ENCODE data around the gene TMEM86B. TPM values are rescaled to one million over a fixed set of nuclear protein-coding genes. Genes with fewer than 3 reads are reported as not detected.

The TMEM86B gene
- total RNA-seq, 1 donor from 2014 or later, result 1.4 TPM

DNA sequence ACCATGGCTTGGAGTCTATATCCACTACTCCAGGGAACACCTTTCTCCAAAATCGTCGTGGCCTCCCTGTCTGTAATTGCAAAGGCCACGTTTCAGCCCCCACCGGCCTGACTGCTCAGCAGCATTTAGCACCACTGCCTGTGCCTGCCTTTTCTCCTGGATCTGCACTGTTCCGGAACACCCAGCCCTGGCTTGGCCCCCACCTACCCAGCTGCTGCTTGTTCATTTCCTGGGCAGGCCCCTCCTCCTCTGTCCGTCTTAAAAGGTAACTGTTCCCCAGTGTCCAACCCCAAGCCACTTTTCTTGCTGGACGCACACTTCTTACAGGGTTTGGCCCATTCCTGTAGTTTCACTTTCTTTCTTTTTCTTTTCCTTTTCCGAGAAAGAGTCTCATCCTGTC is 39.9 kb downstream of the TMEM86B start:
- Histone ChIP-seq H2AFZ (replicated peaks) (no peak overlapping the region), H3K4me3 (no peak overlapping the region), H3K9me3 (ENCODE audit: low read depth) (no peaks in the 10 kb centered on the region), H3F3A (ENCODE audit: low read depth) (no peaks in the 10 kb centered on the region), H3K4me2 (no peak overlapping the region), H3K79me2 (ENCODE audit: low read depth) (no peaks in the 10 kb centered on the region), H3K36me3 (no peaks in the 10 kb centered on the region), H3K27me3 (peaks cover 20% of the 10 kb centered on the region), H3K27ac (no peak overlapping the region), H3K4me1 (no peaks in the 10 kb centered on the region), H3K9ac (no peak overlapping the region), H4K20me1 (ENCODE audit: low read depth) (no peaks in the 10 kb centered on the region)
- Mint-ChIP-seq H3K4me3 (peak overlapping the region; percentile 31), H3K27me3 (ENCODE audit: insufficient read depth, low read depth) (peaks cover 15% of the 10 kb centered on the region), H3K4me1 (peaks cover 4% of the 10 kb centered on the region), H3K9me3 (no peaks in the 10 kb centered on the region), H3K27ac (no peak overlapping the region), H3K36me3 (no peaks in the 10 kb centered on the region)
- no peak for TF ChIP-seq EZH2 (IDR thresholded peaks at IDR 0.05)
- no peak for TF ChIP-seq EZH2phosphoT487 (IDR thresholded peaks at IDR 0.05)
- no peak for TF ChIP-seq CTCF (IDR thresholded peaks at IDR 0.05)
- no peak for DNase-seq (ENCODE audit: low spot score)

- H3K9ac ChIP-seq, result no peak overlapping the region
- no peak overlapping the region for H3K27ac ChIP-seq
- TF ChIP-seq EZH2 (IDR thresholded peaks at IDR 0.05), result no peak
- TF ChIP-seq CTCF (IDR thresholded peaks at IDR 0.05), result no peak
- H3K9me3 Mint-ChIP-seq, result peaks cover 2% of the 10 kb centered on the region
- H3K27ac Mint-ChIP-seq, result no peak overlapping the region
- H3K4me3 Mint-ChIP-seq, result no peak overlapping the region
- peaks cover 1% of the 10 kb centered on the region for H4K20me1 ChIP-seq (ENCODE audit: low read depth)
- no peak overlapping the region for H3K4me2 ChIP-seq
- H3K4me1 ChIP-seq, result no peaks in the 10 kb centered on the region
- H3K36me3 Mint-ChIP-seq, result no peaks in the 10 kb centered on the region
- peaks cover 42% of the 10 kb centered on the region for H3K27me3 ChIP-seq
- no peaks in the 10 kb centered on the region for H3K79me2 ChIP-seq (ENCODE audit: low read depth)
- no peak for DNase-seq (ENCODE audit: low spot score)
- H3K9me3 ChIP-seq (ENCODE audit: low read depth), result no peaks in the 10 kb centered on the region
- H3K27me3 Mint-ChIP-seq (ENCODE audit: insufficient read depth, low read depth), result peaks cover 27% of the 10 kb centered on the region
- H3K36me3 ChIP-seq, result no peaks in the 10 kb centered on the region
- H3F3A ChIP-seq (ENCODE audit: low read depth), result no peaks in the 10 kb centered on the region
- H3K4me3 ChIP-seq, result no peak overlapping the region
- H3K4me1 Mint-ChIP-seq, result peaks cover 4% of the 10 kb centered on the region
- H2AFZ ChIP-seq (replicated peaks), result no peak overlapping the region
Observed at GRCh38 chr19:55186080-55186479, 42.5 kb downstream of the TMEM86B start.

- Histone ChIP-seq H3K4me2 (no peak overlapping the region), H3K79me2 (ENCODE audit: low read depth) (no peaks in the 10 kb centered on the region), H3K4me3 (no peak overlapping the region), H3K36me3 (no peaks in the 10 kb centered on the region), H3K9me3 (ENCODE audit: low read depth) (no peaks in the 10 kb centered on the region), H3K9ac (no peak overlapping the region), H2AFZ (replicated peaks) (no peak overlapping the region), H3F3A (ENCODE audit: low read depth) (peaks cover 5% of the 10 kb centered on the region), H3K27ac (no peak overlapping the region), H3K4me1 (peaks cover 6% of the 10 kb centered on the region), H4K20me1 (ENCODE audit: low read depth) (peaks cover 17% of the 10 kb centered on the region), H3K27me3 (peaks cover 73% of the 10 kb centered on the region)
- Mint-ChIP-seq H3K27me3 (ENCODE audit: insufficient read depth, low read depth) (peaks cover 43% of the 10 kb centered on the region), H3K27ac (no peak overlapping the region), H3K4me3 (peak overlapping the region; percentile 25), H3K9me3 (peaks cover 5% of the 10 kb centered on the region), H3K4me1 (peaks cover 22% of the 10 kb centered on the region), H3K36me3 (no peaks in the 10 kb centered on the region)
- no peak for DNase-seq (ENCODE audit: low spot score)
- TF ChIP-seq CTCF (IDR thresholded peaks at IDR 0.05) (no peak), EZH2 (IDR thresholded peaks at IDR 0.05) (no peak), EZH2phosphoT487 (IDR thresholded peaks at IDR 0.05) (no peak)
Observed at GRCh38 chr19:55181740-55182139, 46.8 kb downstream of the TMEM86B start.
